SK-N-MC (cell line): ENCODE data around the gene BAZ1A.

Experiments
- EZH2 ChIP-seq: fragments of 200-600 bp; sonication (generic); IDR thresholded peaks from one replicate; pipeline ENCODE4 v1.6.1; 2017; ENCODE audit warnings: antibody characterized with exemption
- FOXP2 ChIP-seq: optimal IDR thresholded peaks from 2 replicates; pipeline ENCODE3; 2011; ENCODE audit warnings: mild to moderate bottlenecking, moderate library complexity; ENCODE audit not compliant: insufficient read depth; ENCODE audit errors: extremely low read length, control extremely low read depth
- POLR2AphosphoS5 ChIP-seq: IDR thresholded peaks from 2 replicates; pipeline ENCODE4 v1.6.1; 2012; ENCODE audit warnings: mild to moderate bottlenecking, low read depth, low read length, borderline replicate concordance

DNA sequence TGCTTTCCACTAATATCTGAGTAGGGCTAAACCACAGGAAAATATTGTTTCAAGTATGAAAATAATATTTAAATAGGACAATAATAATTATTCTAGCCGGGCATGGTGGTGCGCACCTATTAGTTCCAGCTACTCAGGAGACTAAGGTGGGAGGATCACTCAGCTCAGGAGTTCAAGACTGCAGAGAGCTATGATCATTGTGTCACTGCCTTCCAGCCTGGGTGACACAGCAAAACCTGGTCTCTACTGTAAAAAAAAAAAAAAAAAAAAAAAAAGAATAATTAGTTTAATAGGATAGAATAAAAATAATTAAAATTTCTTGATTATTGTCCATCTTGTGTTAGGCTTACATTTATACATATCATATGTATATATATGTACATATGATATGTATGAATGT is 38.5 kb upstream of the BAZ1A start:
- TF ChIP-seq POLR2AphosphoS5 (no peak), EZH2 (no peak), FOXP2 (no peak)
